Loucy (cell line): ENCODE results near the gene MYL5.

Experiments
- EZH2phosphoT487 ChIP-seq: fragments of 200-600 bp; IDR thresholded peaks from 2 replicates; pipeline ENCODE4 v1.6.1; 2018; ENCODE audit warnings: antibody characterized with exemption, mild to moderate bottlenecking, moderate library complexity, borderline replicate concordance
- TF ChIP-seq, protein P1 (sequence below): fragments of 200-600 bp; sonication (generic); conservative IDR thresholded peaks from 2 replicates; pipeline ENCODE4 v1.5.1; 2014; ENCODE audit warnings: mild to moderate bottlenecking, antibody characterized with exemption, low read length

DNA sequence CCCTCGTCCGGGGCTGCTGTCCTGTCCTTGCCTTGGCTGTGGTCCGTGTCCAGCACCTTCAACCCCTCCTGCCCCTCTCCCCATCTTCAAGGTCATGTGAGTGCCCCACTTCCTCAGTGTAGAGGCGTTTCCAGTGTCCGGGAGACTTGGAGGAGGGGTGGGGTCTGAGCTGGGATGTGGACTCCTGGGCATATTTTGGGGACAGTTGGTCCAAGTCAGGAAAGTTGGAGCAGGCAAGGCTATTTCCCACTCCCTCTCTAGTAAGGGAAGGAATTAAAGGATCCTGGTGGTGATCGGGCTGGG lies 34.2 kb downstream of the MYL5 start:
- TF ChIP-seq, protein P1, sequence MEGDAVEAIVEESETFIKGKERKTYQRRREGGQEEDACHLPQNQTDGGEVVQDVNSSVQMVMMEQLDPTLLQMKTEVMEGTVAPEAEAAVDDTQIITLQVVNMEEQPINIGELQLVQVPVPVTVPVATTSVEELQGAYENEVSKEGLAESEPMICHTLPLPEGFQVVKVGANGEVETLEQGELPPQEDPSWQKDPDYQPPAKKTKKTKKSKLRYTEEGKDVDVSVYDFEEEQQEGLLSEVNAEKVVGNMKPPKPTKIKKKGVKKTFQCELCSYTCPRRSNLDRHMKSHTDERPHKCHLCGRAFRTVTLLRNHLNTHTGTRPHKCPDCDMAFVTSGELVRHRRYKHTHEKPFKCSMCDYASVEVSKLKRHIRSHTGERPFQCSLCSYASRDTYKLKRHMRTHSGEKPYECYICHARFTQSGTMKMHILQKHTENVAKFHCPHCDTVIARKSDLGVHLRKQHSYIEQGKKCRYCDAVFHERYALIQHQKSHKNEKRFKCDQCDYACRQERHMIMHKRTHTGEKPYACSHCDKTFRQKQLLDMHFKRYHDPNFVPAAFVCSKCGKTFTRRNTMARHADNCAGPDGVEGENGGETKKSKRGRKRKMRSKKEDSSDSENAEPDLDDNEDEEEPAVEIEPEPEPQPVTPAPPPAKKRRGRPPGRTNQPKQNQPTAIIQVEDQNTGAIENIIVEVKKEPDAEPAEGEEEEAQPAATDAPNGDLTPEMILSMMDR: no peak
- TF ChIP-seq EZH2phosphoT487: no peak
